Fibroblast of lung (primary cell): Measurements from ENCODE around the gene ITSN1. TPM values are rescaled to one million over a fixed set of nuclear protein-coding genes. Genes with fewer than 3 reads are reported as not detected.

Source experiments
- DNase-seq, 2 donors: peaks; one replicate each; pipeline versions ENCODE4 v3.0.0 to v3.0.0-alpha.2; 2010; ENCODE audit warnings: low read depth in 2 of 2
- H2AFZ ChIP-seq: 2 replicates; pipeline ENCODE4 v1.5.1; 2012; ENCODE audit warnings: low read length, control low read depth, inconsistent platforms
- H3K27ac ChIP-seq: 2 replicates; pipeline ENCODE4 v1.5.1; 2011; ENCODE audit warnings: low read length, control low read depth; ENCODE audit not compliant: insufficient read depth
- H3K27me3 ChIP-seq: 2 replicates; pipeline ENCODE4 v1.5.1; 2011; ENCODE audit warnings: mild to moderate bottlenecking, low read length; ENCODE audit not compliant: control insufficient read depth, insufficient read depth
- H3K36me3 ChIP-seq: 2 replicates; pipeline ENCODE4 v1.5.1; 2011; ENCODE audit warnings: low read length; ENCODE audit not compliant: control insufficient read depth, insufficient read depth
- H3K4me1 ChIP-seq: 2 replicates; pipeline ENCODE4 v1.5.1; 2011; ENCODE audit warnings: low read length; ENCODE audit not compliant: control insufficient read depth, insufficient read depth; ENCODE audit errors: extremely low read depth
- H3K4me2 ChIP-seq: 2 replicates; pipeline ENCODE4 v1.5.1; 2011; ENCODE audit warnings: low read length, control low read depth; ENCODE audit not compliant: insufficient read depth; ENCODE audit errors: extremely low read depth
- H3K4me3 ChIP-seq, 4 experiments: fragments of 200-600 bp in 1 of 4; sonication (generic) in 1 of 4; replicated peaks in 1 of 4; 2 replicates each; pipeline ENCODE4 v1.5.1; 2011 to 2016; ENCODE audit warnings: low read length in 4 of 4, low read depth in 3 of 4, mild to moderate bottlenecking in 3 of 4, control low read depth in 2 of 4, inconsistent platforms in 1 of 4, mixed read lengths in 1 of 4; ENCODE audit not compliant: insufficient read depth in 1 of 4; ENCODE audit errors: control extremely low read depth in 1 of 4
- H3K79me2 ChIP-seq: 2 replicates; pipeline ENCODE4 v1.5.1; 2012; ENCODE audit warnings: mild to moderate bottlenecking, low read length, inconsistent platforms; ENCODE audit not compliant: control insufficient read depth, insufficient read depth
- H3K9ac ChIP-seq: 2 replicates; pipeline ENCODE4 v1.5.1; 2011; ENCODE audit warnings: mild to moderate bottlenecking, low read length, control low read depth; ENCODE audit not compliant: insufficient read depth
- H3K9me3 ChIP-seq: 2 replicates; pipeline ENCODE4 v1.5.1; 2012; ENCODE audit warnings: low read depth, low read length; ENCODE audit not compliant: control insufficient read depth, insufficient read depth
- H4K20me1 ChIP-seq: 2 replicates; pipeline ENCODE4 v1.5.1; 2011; ENCODE audit warnings: low read length; ENCODE audit not compliant: control insufficient read depth, insufficient read depth; ENCODE audit errors: extremely low read depth
- CTCF ChIP-seq, 2 donors: IDR thresholded peaks in 1 of 2; conservative IDR thresholded peaks in 1 of 2; 1 replicate in 1 of 2; 2 replicates in 1 of 2; pipeline ENCODE4 v1.5.1; 2011 to 2012; ENCODE audit warnings: low read length in 2 of 2, control low read depth in 1 of 2, inconsistent platforms in 1 of 2, low read depth in 1 of 2, mild to moderate bottlenecking in 1 of 2
- EZH2 ChIP-seq: IDR thresholded peaks from 2 replicates; pipeline ENCODE4 v1.5.1; 2012; ENCODE audit warnings: low read length, control low read depth, mild to moderate bottlenecking; ENCODE audit errors: missing control alignments
- polyA plus RNA-seq, 2 donors: library from polyadenylated mRNA; depleted of rRNA in 1 of 2; stranded (reverse) in 1 of 2; unstranded in 1 of 2; fragments of >200 nt; gene quantifications; 2 replicates each; pipeline ENCODE4 v1.2.1, GENCODE V29; 2011 to 2012; ENCODE audit warnings: missing spikeins in 1 of 2
- total RNA-seq: library from RNA; depleted of rRNA; stranded (reverse); fragments of >200 nt; gene quantifications from 2 replicates; pipeline ENCODE4 v1.2.1, GENCODE V29; 2014

ITSN1 gene
- total and polyA plus RNA-seq, 2 donors (not counting 1 experiment from before 2014, with no cell fraction given) = 34.7 to 63.1 TPM

DNA sequence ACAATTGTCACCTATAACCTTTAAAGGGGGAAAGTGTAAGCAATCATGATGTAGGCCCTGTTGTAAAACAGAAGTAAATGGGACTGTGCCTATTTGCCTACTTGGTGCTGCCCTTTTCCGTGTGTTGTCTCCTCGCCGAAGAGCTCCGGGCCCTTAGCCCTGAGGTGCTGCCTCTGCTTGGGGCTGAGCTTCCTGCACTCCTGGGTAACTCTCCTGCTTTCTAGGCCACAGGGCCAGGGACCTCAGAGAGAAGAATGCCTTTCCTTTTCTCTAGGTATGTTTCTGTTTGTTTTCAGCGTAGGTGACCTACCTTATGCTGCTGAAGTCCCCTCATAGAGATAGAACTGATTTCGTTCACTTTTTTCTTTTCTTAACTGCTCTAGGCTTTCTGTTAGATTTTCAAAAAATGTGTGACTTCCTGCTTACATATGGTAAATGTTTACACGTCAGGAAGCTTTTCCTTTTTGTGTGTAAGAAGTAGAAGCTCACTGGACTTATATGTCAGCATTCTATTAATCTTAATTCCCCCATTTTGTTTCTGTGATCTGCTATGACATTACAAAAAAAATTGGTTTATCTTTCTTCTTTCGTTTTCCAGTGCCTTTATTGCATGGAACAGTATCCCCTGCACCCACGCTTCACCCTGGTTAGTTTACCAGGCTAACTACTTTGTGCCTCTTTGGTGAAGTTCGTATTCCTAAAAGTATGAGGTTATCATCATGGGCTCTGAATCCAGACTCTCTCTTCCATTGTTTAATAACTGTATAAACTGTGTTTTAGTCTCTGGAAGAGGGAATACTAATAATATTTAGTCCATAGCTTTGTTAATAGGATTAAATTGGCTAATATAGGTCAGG lies 61.7 kb downstream of the ITSN1 start:
- no peak overlapping the region for H3K9ac ChIP-seq
- H3K27ac ChIP-seq = peak overlapping the region; percentile 11
- TF ChIP-seq EZH2 (no peak), CTCF (conservative IDR thresholded peaks at IDR 0.05 in 1 of 2, IDR thresholded peaks at IDR 0.05 in 1 of 2; ENCODE audit: low read depth in 1 of 2, low read length in 2 of 2) (no peak)
- peak in 1 of 2 donors; percentile 15 for DNase-seq
- H3K79me2 ChIP-seq = peaks cover 20% of the 10 kb centered on the region
- no peaks in the 10 kb centered on the region for H4K20me1 ChIP-seq
- H3K27me3 ChIP-seq = no peaks in the 10 kb centered on the region
- no peak overlapping the region for H3K4me3 ChIP-seq
- no peaks in the 10 kb centered on the region for H3K36me3 ChIP-seq
- H3K9me3 ChIP-seq = no peaks in the 10 kb centered on the region
- peak overlapping the region; percentile 56 for H3K4me2 ChIP-seq
- H3K4me1 ChIP-seq = peaks cover 5% of the 10 kb centered on the region
- no peak overlapping the region for H2AFZ ChIP-seq

DNA sequence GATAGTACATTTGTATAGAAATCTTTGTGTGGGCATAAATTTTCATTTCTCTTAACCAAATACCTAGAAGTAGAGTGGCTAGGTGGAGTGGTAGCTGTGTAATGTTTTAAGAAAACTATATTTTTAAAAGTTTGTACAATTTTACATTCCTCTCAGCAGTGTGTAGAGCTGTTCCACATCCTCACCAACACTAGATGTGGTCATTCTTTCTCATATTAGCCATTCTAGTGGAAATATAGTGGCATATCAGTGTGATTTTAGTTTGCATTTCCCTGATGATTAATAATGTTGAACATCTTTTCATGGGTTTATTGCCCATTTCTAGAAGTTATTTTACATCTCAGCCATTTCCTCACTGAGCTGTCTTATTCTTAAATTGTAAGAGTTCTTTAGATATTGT lies 65.5 kb downstream of the ITSN1 start:
- Histone ChIP-seq H4K20me1 (no peaks in the 10 kb centered on the region), H3K4me1 (peaks cover 5% of the 10 kb centered on the region), H3K9ac (no peak overlapping the region), H3K36me3 (no peaks in the 10 kb centered on the region), H3K27me3 (no peaks in the 10 kb centered on the region), H3K27ac (no peak overlapping the region), H3K79me2 (peaks cover 23% of the 10 kb centered on the region), H3K4me3 (no peak overlapping the region), H3K9me3 (no peaks in the 10 kb centered on the region), H3K4me2 (no peak overlapping the region), H2AFZ (no peak overlapping the region)
- DNase-seq = no peak
- TF ChIP-seq EZH2 (no peak), CTCF (conservative IDR thresholded peaks at IDR 0.05 in 1 of 2, IDR thresholded peaks at IDR 0.05 in 1 of 2; ENCODE audit: low read depth in 1 of 2, low read length in 2 of 2) (no peak)

DNA sequence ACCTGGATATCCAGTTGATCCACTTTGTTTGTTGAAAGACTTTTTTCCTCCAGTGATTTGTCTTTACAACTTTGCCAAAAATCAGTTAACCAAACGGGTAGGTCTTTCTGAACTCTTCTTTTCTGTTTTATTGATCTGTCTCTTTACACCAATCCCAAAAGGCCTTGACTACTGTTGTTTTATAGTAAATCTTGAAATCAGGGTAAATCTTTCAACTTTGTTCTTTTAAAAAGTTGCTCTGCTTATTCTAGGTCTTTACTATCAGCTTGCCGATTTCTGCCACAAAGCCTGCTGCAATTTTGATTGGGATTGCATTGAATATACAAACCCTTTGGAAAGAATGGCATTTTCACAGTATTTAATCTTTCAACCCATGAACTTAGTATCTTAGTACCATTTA lies 66.6 kb downstream of the ITSN1 start:
- Histone ChIP-seq H3K27ac (no peak overlapping the region), H3K79me2 (peaks cover 21% of the 10 kb centered on the region), H3K27me3 (no peaks in the 10 kb centered on the region), H4K20me1 (no peaks in the 10 kb centered on the region), H3K4me2 (no peak overlapping the region), H3K4me3 (no peak overlapping the region), H3K4me1 (peaks cover 5% of the 10 kb centered on the region), H3K9me3 (no peaks in the 10 kb centered on the region), H2AFZ (no peak overlapping the region), H3K9ac (no peak overlapping the region), H3K36me3 (no peaks in the 10 kb centered on the region)
- no peak for DNase-seq
- TF ChIP-seq CTCF (conservative IDR thresholded peaks at IDR 0.05 in 1 of 2, IDR thresholded peaks at IDR 0.05 in 1 of 2; ENCODE audit: low read depth in 1 of 2, low read length in 2 of 2) = no peak
- TF ChIP-seq EZH2 = no peak
